ENCODE data around the gene KHDRBS2.

The KHDRBS2 gene

GRCh38 chr6:62150048-62150663 lies 135.9 kb downstream of the KHDRBS2 start:
- DNase-seq (ENCODE audit: extremely low read depth, low read depth), result peak; percentile 1
- no peak overlapping the region for H3K4me3 ChIP-seq (replicated peaks; ENCODE audit: low read depth, low read length)

DNA sequence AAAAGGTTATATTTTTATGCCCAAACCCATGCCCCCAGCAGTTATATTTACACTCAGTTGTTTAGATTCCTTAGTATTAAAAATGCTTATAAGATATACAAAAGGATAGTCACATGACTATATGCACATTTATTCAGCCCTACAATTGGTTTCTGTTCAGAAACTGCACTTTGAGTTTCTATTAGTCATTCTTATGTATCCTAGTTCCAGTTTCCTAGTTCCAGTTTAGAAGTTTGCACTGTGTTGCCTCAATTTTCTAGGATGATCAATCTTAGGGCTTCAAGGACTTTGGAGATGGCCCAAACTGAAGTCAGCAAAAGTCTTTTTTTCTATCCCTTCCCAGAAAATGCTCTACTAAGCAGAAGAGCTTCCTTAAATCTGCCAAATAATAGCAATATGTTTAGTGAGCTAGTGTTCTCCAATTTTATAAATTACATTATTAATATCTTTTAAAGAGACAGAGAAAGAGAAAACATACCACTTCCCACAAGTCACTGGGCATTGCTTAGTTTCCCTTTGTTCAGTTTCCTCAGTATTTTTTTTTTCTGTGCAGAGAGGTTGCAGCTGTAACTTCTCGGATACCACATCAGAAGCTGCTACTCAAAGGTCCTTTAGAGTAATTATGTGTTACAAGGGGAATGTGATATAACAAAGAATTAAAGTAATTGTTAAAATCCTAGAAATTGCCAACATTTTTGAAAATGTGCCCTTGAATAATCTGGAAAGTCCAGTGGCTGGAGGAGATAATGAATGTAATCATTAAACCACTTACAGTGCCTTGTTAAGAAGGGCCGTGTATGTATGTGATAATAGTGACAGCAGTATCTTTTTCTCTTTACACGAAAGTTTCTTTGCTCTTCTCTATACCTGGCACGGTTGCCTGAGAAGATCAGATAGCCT lies 138.8 kb downstream of the KHDRBS2 start:
- no peak overlapping the region for H3K4me3 ChIP-seq (replicated peaks; ENCODE audit: low read depth, low read length)
- DNase-seq (ENCODE audit: extremely low read depth, low read depth), result no peak
- TF ChIP-seq CTCF (IDR thresholded peaks at IDR 0.05; ENCODE audit: low read depth, low read length, missing control alignments), result no peak

More at GRCh38 chr6:62150048-62150663, 135.9 kb downstream of the KHDRBS2 start:
- peak; percentile 34 for TF ChIP-seq CTCF (IDR thresholded peaks at IDR 0.05; ENCODE audit: low read depth, low read length, missing control alignments)

GRCh38 chr6:62129127-62129526 lies 156.9 kb downstream of the KHDRBS2 start:
- H3K4me3 ChIP-seq (replicated peaks; ENCODE audit: low read depth, low read length), result no peak overlapping the region
- DNase-seq (ENCODE audit: extremely low read depth, low read depth), result no peak
- TF ChIP-seq CTCF (IDR thresholded peaks at IDR 0.05; ENCODE audit: low read depth, low read length, missing control alignments), result no peak

DNA sequence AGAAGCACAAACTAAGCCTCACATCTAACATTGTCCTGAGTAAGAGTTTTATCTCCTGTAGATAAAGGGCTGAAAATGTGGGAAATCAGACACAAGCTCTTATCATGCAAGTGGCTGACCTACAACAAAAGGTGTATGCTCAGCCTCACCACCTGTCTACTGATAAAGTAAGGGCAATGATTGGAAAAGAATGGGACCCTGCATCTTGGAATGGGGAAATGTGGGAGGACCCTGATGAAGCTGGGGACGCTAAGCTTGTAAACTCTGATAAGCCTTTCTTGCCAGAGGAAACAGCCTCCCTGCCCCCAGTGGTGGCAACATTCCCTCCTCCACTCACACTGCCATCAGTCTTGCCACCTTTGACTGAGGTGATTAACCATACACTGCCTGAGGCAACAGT lies 166.6 kb downstream of the KHDRBS2 start:
- DNase-seq (ENCODE audit: extremely low read depth, low read depth), result no peak
- no peak overlapping the region for H3K4me3 ChIP-seq (replicated peaks; ENCODE audit: low read depth, low read length)
- no peak for TF ChIP-seq CTCF (IDR thresholded peaks at IDR 0.05; ENCODE audit: low read depth, low read length, missing control alignments)

DNA sequence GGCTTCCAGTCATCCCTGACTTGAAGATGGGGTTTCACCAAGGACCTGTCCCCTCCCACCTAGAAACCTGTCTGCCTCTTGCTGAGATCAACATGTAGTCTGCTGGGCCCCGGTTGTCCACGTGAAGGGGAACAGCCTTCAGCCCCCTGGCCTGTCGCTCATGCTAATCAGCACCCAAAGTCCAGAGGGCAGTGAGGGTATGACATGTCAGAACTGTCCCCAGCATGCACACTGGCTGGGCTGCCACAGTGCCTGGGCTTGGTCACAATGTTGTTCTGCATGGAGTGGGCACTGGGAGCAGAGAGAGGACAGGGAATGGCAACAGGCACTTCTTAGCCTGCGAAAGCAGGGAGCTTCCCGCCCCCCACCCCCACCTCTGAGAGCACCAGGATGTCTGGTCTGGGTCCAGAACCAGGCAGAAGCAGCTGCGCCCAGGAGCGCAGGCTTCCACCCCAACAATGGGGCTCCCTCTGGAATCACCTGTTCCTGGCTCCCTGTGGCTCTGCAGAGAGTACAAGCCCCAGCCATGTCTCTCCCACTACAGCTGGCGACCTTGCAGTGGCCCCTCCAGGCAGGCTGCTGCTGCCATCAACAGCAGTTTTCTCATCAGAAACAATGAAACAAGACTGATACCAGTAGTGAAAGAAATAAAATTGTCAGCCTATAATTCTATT lies 182.7 kb downstream of the KHDRBS2 start:
- DNase-seq (ENCODE audit: extremely low read depth, low read depth), result no peak
- no peak for TF ChIP-seq CTCF (IDR thresholded peaks at IDR 0.05; ENCODE audit: low read depth, low read length, missing control alignments)
- no peak overlapping the region for H3K4me3 ChIP-seq (replicated peaks; ENCODE audit: low read depth, low read length)

DNA sequence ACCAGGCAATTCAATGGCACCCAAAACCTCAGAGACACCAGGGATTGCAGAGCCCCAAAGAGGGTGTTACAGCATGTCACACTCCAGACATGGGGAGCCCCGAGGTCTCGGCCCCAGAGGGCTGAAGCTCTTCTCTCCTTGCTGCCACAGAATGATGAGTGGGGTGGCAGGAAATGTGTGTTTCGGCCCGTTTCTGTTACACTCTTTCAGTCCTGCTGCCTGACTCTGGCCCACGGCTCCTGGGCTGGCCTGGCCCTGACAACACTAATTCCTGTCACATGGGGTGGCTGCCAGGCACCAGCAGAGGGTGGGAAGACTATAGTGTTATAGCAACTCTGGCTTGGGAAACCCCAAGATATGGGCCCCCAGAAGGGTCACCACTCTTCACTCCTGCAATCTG lies 183.6 kb downstream of the KHDRBS2 start:
- no peak overlapping the region for H3K4me3 ChIP-seq (replicated peaks; ENCODE audit: low read depth, low read length)
- no peak for TF ChIP-seq CTCF (IDR thresholded peaks at IDR 0.05; ENCODE audit: low read depth, low read length, missing control alignments)
- DNase-seq (ENCODE audit: extremely low read depth, low read depth), result no peak

Measured in HFF-Myc (cell line).